GM21619 (cell line): ENCODE results near the gene XPO5.
"Not testable (repeated sequence)": the region's sequence is repeated elsewhere in the genome, so short reads cannot be mapped to it uniquely, and the experiment has no call there.

Experiments
- ATAC-seq: cut with Tn5 transposase; IDR thresholded peaks from one replicate; pipeline ENCODE4 v1.9.1; 2021; ENCODE audit not compliant: unreplicated experiment

Gene XPO5

DNA sequence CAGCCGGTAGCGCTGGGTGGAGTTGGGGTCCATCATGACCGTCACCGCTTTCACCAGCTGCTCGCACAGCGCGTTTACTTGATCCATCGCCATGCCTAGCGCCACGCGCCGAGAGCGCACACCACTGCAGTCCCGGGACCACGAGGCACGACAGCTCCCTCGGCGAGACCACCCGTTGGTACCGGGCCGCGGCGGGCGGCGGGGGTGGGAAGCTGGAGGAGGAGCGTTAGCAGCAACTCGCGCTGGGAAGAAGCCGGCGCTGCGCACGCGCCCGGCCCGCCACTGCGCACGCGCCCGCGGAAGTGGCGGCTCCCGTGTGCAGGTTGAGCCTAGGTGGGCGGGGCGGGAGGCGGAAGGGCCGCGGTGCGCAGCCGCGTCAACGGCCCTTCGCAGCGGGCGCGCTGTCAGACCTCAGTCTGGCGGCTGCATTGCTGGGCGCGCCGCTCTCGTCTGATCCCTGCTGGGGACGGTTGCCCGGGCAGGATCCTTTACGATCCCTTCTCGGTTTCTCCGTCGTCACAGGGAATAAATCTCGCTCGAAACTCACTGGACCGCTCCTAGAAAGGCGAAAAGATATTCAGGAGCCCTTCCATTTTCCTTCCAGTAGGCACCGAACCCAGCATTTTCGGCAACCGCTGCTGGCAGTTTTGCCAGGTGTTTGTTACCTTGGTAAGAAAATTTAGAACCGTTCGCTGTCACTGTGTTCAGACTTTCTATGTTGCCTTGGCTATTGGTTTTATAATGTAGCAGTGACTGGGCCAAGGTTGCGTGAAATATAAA is at the start of gene XPO5, which contains the start of gene POLH:
Gene XPO5 (minus strand): TSS at position 267 of the 780 bp plus-strand sequence. CDS start 174 bp downstream, at position 93.
Gene POLH (plus strand): TSS at position 414 of the 780 bp plus-strand sequence. CDS start 6,135 bp downstream, outside the sequence.
- ATAC-seq: peak; percentile 85

DNA sequence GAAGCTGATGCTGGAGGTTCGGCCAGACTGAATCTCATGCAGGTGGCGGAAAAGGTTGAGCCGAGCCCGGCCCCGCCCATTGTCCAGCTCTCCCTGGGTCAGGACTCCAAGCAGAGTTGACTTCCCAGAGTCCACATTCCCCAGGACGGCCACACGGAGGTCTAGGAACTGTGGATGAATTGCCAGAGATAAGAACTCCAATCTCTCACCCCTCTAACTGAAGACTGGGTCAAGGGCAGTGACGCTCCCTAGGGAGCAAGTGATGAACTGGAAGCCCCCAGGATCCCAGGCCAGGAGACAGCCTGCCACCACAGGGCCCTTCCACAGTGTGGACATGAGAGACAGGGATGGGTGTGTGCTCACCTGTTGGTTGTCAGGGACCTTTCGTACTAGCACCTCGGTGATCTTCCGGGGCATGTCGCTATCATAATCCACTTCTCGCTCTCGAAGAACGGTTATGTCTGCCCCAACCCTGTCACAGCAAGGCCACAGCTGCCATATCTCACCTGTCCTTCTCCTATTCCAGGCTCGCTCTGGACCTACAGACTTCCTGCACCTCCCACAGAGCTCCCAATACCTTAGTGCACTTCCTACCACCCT is 49.7 kb upstream of the XPO5 start:
- no peak for ATAC-seq

DNA sequence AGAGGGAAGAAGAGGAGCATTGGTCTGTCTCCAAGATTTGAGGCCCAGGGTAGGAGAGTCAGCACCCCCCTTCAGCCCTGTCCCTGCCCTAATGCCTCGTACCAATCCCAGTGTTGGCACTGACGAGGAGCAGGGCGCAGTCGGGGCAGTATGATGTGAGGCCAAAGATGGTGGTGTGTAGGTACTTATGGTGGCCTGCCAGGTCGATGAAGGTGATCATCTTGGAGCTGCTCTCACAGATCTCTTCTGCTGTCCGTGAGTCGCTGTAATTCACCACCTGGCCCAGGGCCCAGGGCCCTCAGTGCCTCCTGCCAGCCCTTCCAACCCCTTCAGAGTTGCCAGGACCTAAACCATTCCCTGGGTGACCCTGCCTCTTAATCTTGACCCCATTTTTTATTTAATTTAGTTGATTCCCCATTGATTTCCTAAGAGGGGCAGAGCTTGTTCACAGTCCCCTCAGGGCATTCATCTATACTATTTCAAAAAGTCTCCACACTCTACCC is 49.0 kb upstream of the XPO5 start:
- no peak for ATAC-seq

DNA sequence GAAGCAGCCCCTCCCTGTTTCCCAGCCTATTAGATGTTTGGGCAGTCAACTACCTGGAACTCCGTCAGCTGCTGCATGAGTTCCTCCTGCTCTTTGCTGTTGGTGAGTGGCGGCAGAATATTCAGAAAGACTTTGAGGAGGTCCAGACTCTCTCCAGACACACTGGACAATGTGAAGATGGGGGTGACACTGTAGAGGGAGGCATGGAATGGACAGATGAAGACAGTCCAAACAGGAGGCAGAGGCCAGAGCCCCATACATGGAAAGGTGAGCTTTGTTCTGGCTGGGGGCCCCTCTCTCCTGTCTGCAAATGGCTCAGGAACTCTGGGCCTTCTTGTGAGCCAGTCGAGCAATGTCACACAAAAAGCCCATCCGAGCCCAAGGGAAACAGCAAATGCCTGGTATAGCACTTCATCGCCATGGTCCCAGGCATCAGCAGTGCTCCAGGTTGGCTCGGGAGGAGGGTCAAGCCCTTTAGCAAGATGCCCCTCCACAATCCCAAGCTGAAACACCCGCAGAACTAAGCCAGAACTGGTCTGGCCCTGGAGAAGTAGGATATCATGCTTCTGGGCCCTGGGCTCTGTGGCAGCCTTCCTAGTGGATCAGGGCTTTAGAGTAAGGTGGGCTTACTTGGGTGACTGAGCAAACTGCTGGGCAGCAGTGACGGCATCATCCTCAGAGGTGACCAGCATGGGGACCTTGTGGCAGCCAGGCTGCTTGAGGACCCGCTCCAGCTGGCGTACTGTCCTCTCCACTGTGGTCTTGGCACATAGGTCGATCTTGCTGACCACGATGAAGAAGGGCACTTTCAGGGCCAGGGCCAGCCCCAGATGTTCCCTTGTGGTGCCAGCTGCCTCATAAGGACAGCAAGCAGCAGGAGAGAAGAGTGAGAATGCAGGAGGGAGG is 48.3 kb upstream of the XPO5 start:
- no peak for ATAC-seq

DNA sequence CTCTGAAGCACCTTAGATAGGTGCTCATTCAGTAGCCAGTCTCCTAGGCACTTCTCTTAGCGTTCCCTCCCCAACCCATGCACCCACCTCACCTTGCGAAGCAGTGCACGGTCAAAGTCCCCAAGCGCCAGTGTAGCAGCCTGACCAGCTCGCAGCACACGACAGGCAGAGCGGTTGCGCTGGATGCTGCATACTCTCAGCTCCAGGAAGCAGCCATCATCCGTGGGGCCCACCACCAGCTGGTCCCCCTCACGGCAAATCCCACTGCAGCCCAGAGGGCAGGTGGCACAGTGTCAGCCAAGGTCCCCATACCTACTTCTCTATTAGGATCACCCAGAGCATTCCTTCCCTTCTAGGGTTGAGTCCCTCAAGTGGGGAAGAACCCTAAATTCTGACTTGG is 46.7 kb upstream of the XPO5 start:
- no peak for ATAC-seq

DNA sequence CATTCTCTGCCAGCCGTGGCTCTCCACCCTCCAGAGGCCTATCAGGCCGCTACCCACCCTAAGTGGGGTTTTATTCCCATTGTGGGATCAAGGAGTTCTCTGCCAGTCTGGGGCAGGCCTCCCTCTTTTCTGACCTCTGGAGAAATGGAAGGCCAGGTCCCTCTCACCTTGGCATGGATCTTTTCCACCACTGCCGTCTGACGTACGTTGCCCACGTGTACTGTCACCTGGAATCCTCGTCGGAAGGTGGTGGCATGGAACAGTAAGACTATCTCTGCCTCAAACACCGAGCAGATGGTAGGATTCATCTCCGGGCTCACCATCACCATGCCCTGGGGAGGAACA is 46.0 kb upstream of the XPO5 start:
- ATAC-seq: no peak

DNA sequence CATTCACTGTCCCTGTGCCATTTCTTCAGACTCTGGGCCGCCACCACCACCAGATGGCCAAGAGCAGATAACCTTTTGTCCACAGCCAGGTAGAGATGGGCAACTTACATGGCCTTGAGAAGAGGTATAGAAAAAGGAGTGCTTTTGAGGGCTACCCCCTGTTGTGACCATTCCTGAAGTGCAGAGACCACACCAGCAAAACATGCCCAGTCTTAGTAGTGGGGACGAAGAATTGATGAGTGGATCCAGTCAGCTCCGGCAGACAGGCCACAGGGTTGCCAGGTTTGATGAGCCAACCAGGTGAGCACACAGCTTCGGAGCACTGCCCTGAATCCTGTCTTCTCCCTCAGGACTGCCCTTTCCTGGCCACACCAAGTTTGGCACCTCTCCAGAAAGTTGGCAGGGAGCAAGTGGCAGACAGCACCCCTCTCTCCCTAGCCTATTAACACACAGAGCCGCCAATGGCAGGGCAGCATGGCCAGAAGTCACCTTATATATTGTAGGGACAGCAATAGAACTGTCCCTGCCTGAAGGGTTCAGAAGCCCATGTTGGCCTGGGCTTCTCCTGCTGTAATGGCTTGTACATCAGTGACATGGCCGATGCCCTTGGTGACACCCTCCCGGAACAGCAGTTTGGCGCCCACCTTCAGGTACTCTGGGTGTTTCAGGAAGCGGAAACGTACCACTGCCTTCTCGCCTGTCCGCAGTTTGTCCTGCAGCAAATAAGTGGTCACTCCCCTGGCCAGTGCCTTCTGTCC is 45.4 kb upstream of the XPO5 start:
- no peak for ATAC-seq

DNA sequence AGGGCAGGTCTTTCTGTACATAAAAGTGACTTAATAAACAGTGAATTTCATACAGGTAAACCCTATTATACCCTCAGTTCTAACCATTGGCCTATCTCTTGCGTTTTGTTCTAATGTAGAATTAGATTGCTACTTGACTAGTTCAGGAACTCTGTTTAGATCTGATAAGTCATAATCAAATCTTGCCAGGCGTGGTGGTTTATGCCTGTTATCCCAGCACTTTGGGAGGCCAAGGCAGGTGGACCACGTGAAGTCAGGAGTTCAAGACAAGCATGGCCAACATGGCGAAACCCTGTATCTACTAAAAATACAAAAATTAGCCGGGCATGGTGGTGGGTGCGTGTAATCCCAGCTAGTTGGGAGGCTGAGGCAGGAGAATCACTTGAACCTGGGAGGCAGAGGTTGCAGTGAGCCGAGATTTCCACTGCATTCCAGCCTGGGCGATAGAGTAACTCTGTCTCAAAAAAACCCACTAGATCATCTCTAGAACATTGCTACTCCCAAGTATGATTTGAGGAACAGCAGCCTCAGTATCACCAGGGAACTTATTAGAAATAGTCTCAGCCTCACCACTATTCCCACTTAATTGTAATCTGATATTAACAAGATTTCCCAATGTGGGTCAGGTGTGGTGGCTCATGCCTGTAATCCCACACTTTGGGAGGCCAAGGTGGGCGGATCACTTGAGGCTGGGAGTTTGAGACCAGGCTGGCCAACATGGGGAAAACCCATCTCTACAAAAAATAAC is 41.1 kb upstream of the XPO5 start:
- ATAC-seq: no peak

DNA sequence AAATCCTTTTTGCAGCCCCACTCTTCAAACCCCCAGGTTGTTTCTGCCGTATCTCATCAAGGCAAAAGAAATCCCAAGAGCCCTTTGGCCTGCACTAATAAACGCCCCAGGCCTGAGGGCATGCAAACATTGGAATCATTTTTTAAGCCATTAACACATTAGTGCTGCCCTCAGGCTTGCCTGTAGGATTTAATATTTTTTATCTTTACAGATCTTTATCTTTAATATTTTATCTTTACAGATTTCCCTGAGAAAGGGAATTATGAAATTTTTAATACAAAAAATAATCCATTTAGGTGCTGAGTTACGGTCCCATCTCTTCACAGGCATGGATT is 38.5 kb upstream of the XPO5 start:
- no peak for ATAC-seq

DNA sequence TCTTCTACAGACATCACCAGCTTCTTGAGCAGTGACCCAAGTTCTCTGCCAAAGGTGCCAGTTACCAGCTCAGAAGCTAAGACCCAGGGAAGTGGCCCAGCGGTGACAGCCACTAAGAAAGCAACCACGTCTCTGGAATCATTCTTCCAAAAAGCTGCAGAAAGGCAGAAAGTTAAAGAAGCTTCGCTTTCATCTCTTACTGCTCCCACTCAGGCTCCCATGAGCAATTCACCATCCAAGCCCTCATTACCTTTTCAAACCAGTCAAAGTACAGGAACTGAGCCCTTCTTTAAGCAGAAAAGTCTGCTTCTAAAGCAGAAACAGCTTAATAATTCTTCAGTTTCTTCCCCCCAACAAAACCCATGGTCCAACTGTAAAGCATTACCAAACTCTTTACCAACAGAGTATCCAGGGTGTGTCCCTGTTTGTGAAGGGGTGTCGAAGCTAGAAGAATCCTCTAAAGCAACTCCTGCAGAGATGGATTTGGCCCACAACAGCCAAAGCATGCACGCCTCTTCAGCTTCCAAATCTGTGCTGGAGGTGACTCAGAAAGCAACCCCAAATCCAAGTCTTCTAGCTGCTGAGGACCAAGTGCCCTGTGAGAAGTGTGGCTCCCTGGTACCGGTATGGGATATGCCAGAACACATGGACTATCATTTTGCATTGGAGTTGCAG is 38.0 kb upstream of the XPO5 start:
- ATAC-seq: no peak

DNA sequence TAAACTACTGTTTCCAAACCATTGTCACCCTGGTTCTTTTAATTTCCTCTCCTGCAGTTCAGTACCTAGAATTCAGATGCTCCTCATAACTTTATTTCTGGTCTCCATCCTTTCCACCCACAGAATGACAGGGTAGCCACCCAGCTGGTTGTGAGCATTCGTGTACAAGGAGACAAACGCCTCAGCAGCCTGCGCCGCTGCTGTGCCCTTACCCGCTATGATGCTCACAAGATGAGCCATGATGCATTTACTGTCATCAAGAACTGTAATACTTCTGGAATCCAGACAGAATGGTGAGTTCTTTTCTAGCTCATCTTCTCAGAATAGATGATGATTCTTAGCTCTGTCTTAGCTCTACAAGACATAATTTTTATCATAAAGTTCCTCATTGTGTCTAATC is 34.6 kb upstream of the XPO5 start:
- ATAC-seq: no peak

DNA sequence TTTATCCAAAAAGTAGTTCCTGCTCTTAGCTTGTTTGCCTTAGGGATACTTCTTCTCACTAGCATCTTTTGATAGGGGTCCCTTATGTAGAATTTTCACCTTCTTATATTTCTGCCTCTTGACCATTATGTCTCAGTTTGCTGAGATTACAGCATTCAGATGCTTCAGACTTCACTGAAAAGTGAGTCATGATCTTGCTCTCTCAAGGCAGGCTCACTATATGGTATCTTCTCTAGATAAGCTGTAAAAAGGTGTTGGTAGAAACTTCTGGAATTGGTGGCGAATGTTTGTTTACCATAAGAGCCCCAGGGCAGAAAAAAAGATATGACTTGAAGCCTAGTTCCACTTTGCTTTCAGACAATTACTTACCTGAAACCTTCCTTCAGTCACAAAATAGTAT is 33.6 kb upstream of the XPO5 start:
- no peak for ATAC-seq

DNA sequence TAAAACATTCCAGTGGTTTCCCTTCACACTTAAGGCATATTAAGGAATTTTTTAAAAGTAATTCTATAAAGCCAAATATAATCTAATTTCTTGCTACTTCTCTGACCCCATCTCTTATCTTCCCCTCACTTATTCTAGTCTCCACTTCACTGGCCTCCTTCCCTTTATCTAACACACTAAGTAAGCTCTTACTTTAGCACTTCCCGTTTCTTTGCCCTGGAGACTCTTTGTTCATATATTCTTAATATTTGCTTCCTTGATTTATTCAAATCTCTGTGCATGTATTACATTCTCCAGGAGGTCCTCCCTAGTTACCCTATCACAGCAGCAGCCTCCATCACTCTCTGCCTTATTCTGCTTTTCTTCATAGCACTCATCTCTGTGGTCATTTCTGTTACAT is 33.0 kb upstream of the XPO5 start:
- no peak for ATAC-seq

DNA sequence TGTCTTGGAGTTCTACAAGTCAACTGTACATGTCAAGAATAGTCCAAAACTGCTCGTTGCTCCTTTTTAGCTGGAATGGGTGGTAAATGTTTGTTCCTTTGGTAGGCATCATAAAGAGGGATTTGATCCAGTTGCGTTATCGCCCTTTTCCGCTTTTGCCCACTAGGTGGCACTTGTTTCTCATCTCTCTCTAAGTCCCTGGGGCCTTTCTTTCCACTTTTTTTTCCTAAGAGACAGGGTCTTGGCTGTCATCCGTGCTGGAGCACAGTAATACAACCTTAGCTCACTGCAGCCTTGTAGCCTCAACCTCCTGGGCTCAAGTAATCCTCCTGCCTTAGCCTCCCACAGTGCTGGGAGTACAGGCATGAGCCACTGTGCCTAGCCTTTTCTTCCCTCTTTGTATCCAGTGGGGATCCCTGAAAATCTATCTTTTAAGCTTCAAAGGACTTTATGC is 32.5 kb upstream of the XPO5 start:
- no peak for ATAC-seq

DNA sequence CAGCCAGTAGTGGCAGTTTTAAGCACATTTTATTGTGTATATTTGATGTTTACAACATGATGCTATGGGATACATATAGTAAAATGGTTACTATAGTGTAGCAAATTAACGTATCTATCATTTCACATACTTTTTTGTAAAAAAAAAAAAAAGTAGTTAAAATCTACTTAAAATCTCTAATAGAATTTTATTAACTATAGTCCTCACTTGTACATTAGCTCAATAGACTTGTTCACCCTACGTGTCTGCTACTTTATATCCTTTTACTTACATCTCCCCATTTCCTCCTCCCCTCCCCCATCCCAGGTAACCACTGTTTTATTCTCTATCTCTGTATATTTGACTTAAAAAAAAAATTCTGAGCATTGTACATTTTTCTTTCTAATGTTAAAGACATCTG is 30.2 kb upstream of the XPO5 start:
- no peak for ATAC-seq

DNA sequence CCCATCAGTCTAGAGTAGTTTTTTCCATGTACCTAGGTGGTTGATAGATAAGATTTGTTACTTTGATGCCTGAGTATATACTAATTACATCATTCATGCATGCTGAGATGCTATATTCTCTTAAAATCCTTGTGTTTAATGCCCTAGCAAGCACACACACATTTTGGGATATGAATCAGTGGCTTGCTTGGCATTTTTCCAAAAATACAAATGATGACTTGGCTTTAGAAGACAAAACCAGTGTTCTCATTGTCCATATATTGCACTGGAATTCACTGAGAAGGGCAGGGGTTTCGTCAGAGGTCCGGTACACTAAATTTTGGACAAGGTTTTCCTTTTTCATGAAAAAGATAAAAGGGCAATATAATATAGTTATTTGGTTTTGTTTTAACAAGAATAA is 28.3 kb upstream of the XPO5 start:
- no peak for ATAC-seq

DNA sequence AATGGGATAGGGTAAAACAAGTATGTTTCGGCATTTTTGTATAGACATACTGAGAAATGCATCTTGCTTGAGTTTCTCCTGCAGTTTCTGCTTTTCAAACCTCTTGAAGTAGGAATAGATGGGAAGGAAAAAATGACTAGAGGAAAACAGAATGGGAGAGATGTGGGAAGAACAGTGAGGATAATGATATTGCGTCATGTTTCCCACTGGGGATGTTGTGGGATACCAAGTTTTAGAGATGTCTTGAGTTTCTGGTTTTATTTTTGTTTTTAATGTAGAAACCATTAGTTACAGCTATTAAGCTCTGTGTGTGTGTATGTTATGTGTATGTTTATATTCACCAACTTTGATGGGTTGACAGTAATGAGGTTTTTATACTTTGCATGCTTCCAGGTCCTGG is 24.8 kb upstream of the XPO5 start:
- ATAC-seq: no peak

DNA sequence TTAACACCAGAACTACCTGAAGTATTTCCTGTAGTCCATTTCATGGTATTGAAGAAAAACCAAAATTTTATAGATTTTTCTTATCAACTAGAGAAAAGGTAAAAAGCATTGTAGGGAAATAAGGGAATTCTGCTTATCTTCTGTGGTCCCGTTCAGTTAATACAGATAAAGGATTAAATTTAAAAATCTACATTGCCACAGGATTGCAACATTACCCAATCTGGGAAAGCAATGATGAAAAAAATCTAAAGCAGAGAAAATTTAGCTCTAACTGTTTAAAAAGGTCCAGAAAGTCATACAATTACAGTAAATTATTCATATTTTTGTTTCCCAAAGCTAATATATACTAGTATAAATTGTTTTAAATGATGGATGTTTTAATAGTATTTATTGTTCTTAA is 18.1 kb upstream of the XPO5 start:
- ATAC-seq: no peak

DNA sequence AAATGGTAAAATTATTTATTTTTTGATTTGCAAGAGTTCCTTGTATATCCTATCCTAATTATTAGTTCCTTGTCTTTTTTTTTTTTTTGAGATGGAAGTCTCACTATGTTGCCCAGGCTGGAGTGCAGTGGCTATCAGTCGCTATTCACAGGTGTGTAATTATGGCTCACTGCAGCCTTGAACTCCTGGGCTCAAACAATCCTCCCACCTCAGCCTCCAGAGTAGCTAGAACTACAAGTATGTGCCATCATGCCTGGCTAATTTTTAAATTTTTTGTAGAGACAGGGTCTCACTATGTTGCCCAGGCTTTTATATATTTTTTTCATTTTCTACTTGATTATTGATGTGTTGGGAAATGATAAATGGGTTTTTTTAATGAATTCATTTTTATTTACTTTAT is 13.7 kb upstream of the XPO5 start:
- ATAC-seq: not testable (repeated sequence)

DNA sequence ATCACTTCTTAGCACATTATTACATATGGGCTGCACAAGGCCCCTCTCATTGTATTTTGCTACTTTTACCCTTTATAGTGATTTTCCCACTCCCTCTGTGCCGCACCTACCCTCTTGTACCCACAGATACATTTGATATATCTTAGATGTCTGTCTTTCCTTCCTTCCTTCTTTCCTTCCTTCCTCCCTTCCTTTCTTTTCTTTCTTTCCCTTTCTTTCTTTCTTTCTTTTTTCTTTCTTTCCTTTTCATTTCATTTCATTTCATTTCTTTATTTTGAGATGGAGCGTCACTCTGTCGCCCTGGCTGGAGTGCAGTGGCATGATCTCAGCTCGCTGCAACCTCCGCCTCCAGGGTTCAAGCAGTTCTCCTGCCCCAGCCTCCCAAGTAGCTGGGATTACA is 12.4 kb upstream of the XPO5 start:
- ATAC-seq: no peak
